GM21576 (cell line): ENCODE results near the gene OPCML.

Experiments
- ATAC-seq: cut with Tn5 transposase; IDR thresholded peaks from one replicate; pipeline ENCODE4 v1.9.1; 2021; ENCODE audit warnings: mild to moderate bottlenecking, moderate library complexity; ENCODE audit not compliant: unreplicated experiment

OPCML gene

GRCh38 chr11:133418218-133418617 is 114.1 kb downstream of the OPCML start:
- ATAC-seq, result no peak

GRCh38 chr11:133414506-133414905 is 117.8 kb downstream of the OPCML start:
- no peak for ATAC-seq

GRCh38 chr11:133413703-133414102 is 118.6 kb downstream of the OPCML start:
- no peak for ATAC-seq

GRCh38 chr11:133409799-133410198 is 122.5 kb downstream of the OPCML start:
- ATAC-seq, result no peak

GRCh38 chr11:133408936-133409335 is 123.4 kb downstream of the OPCML start:
- ATAC-seq, result no peak

GRCh38 chr11:133408402-133408801 is 123.9 kb downstream of the OPCML start:
- no peak for ATAC-seq

GRCh38 chr11:133406489-133406888 is 125.8 kb downstream of the OPCML start:
- no peak for ATAC-seq

- no peak for ATAC-seq
These were observed 128.4 kb downstream of the OPCML start for GRCh38 chr11:133403900-133404299.

- no peak for ATAC-seq
These were observed 129.8 kb downstream of the OPCML start for GRCh38 chr11:133402551-133402950.

- no peak for ATAC-seq
These were observed 132.3 kb downstream of the OPCML start for GRCh38 chr11:133399855-133400625.

- no peak for ATAC-seq
These were observed 133.0 kb downstream of the OPCML start for GRCh38 chr11:133399294-133399693.

GRCh38 chr11:133390803-133391202 is 141.5 kb downstream of the OPCML start:
- no peak for ATAC-seq

- ATAC-seq, result no peak
These were observed 143.2 kb downstream of the OPCML start for GRCh38 chr11:133388975-133389568.

- ATAC-seq, result no peak
These were observed 144.0 kb downstream of the OPCML start for GRCh38 chr11:133388260-133388659.

GRCh38 chr11:133386852-133387251 is 145.4 kb downstream of the OPCML start:
- ATAC-seq, result no peak

GRCh38 chr11:133386262-133386661 is 146.0 kb downstream of the OPCML start:
- ATAC-seq, result no peak

- no peak for ATAC-seq
These were observed 146.5 kb downstream of the OPCML start for GRCh38 chr11:133385781-133386180.

GRCh38 chr11:133384731-133385130 is 147.6 kb downstream of the OPCML start:
- no peak for ATAC-seq

- no peak for ATAC-seq
These were observed 148.6 kb downstream of the OPCML start for GRCh38 chr11:133383689-133384088.

GRCh38 chr11:133383201-133383600 is 149.1 kb downstream of the OPCML start:
- no peak for ATAC-seq

GRCh38 chr11:133382131-133382812 is 150.0 kb downstream of the OPCML start:
- no peak for ATAC-seq

- no peak for ATAC-seq
These were observed 150.6 kb downstream of the OPCML start for GRCh38 chr11:133381761-133382130.
